AG10803 (cell line): ENCODE measurements around the gene FRMD8.
"Not testable (repeated sequence)": the region's sequence is repeated elsewhere in the genome, so short reads cannot be mapped to it uniquely, and the experiment has no call there.

ENCODE experiments used
- DNase-seq: peaks from one replicate; pipeline ENCODE4 v3.0.0; 2010; ENCODE audit warnings: low read depth
- H3K4me3 ChIP-seq: 2 replicates; pipeline ENCODE4 v1.5.1; 2011; ENCODE audit warnings: mild to moderate bottlenecking, low read length, control low read depth
- CTCF ChIP-seq: conservative IDR thresholded peaks from 2 replicates; pipeline ENCODE4 v1.5.1; 2011; ENCODE audit warnings: mild to moderate bottlenecking, low read length, control low read depth, inconsistent platforms

The FRMD8 gene

DNA sequence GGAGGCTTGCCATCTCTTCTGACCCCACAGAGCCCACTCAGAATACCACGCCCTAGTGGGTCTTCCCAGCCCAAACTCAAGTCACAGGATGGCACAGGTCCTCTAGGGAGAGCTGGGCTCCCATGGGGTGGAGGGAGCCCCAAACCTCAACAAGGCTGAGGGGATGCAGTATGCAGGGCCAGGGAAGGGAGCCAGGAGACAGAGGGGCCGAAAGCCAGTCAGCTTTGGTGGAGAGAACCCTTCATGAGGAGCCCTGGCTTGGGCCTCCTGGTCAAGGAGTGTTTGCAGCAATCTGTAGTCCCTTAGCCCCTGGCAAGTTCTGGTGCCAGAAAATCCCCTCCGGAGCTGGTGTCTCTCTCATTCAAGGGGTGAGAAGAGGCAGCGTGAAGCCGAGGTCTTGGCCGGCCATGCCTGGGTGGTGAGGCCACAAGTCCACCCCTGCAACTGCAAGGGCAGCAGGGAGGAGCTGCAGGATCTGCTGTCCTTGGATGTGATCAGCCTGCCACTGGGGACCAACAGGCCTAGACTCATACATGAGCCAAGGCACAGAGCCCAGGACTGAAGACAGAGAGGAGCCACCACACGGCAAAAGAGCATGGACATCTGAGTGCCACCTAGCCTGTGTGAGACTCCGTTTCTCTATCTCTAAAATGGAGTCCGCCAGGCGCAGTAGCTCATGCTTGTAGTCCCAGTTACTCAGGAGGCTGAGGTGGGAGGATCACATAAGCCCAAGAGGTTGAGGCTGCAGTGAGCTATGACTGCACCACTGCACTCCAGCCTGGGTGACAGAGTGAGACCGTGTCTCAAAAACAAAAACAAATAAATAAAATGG lies 60.2 kb downstream of the FRMD8 start:
- H3K4me3 ChIP-seq: no peak overlapping the region
- peak; percentile 59 for DNase-seq
- no peak for TF ChIP-seq CTCF

GRCh38 chr11:65448074-65448417 lies 61.6 kb downstream of the FRMD8 start:
- no peak for TF ChIP-seq CTCF
- no peak overlapping the region for H3K4me3 ChIP-seq
- DNase-seq: peak; percentile 31

GRCh38 chr11:65448418-65449105 lies 62.1 kb downstream of the FRMD8 start:
- DNase-seq: peak; percentile 68
- TF ChIP-seq CTCF: peak; percentile 20; the same call in 1 of the 2 replicates
- no peak overlapping the region for H3K4me3 ChIP-seq

DNA sequence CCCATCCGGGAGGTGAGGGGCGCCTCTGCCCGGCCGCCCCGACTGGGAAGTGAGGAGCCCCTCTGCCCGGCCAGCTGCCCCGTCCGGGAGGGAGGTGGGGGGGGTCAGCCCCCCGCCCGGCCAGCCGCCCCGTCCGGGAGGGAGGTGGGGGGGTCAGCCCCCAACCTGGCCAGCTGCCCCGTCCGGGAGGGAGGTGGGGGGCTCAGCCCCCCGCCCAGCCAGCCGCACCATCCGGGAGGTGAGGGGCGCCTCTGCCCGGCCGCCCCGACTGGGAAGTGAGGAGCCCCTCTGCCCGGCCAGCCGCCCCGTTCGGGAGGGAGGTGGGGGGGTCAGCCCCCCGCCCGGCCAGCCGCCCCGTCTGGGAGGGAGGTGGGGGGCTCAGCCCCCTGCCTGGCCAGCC lies 64.9 kb downstream of the FRMD8 start:
- not testable (repeated sequence) for DNase-seq, H3K4me3 ChIP-seq

- not testable (repeated sequence) for H3K4me3 ChIP-seq, DNase-seq
Observed at GRCh38 chr11:65452259-65452658, 65.8 kb downstream of the FRMD8 start.

DNA sequence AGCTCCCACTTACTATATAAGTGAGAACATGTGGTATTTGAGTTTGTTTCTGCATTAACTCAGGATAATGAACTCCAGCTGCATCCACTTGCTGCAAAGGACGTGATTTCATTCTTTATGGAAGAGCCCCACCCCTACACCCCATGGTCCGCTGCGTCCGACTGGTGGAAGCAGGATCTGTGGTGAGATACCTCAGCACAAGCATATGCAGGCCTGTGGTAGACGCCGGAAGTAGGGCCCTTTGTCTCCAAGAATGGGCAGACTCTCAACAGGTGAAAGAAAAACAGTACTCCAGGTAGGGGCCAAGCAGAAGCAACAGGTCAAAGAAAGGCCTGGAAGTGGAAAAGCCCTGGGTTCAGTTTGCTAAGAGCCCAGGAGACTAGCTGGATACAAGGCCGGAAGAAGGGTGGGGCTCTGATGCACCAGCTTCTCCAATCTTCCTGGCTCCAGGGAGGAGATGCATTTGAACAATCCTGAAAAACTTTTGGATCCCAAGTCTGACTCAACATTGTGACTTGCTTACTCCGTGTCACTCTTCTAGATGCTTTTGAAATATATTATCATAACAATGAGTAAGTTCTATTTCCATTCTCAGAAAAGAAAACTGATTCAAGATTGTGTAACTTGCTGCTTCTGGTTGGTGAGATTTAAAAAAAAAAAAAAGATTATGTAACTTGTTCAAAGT lies 66.5 kb downstream of the FRMD8 start:
- DNase-seq: peak; percentile 93
- TF ChIP-seq CTCF: no peak
- no peak overlapping the region for H3K4me3 ChIP-seq

DNA sequence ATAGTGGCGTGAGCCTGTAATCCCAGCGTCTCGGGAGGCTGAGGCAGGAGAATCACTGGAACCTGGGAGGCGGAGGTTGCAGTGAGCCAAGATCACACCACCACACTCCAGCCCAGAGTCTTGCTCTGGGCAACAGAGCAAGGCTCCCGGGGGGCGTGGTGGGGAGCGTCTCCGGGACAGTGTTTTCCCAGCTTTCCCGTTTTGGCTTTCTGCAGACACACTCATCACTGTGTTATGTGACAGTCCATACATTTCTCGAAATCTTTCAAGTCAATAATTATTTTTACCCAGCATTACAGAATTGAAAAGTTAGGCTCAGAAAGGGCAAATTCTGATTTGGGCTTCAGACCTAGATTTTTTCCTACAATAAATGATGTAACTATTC lies 67.9 kb downstream of the FRMD8 start:
- peak; percentile 72 for DNase-seq
- H3K4me3 ChIP-seq: peak overlapping the region; percentile 78
- no peak for TF ChIP-seq CTCF
